BE2C (cell line): Measurements from ENCODE around the gene CHSY3.

Experiments used
- DNase-seq: peaks from one replicate; pipeline ENCODE4 v3.0.0-alpha.2; 2020
- H3K27me3 ChIP-seq: fragments of 250-450 bp; sonication (Bioruptor Pico); 2 replicates; pipeline ENCODE4 v1.5.1; 2020; ENCODE audit warnings: mild to moderate bottlenecking
- H3K36me3 ChIP-seq: fragments of 250-450 bp; sonication (Bioruptor Pico); 2 replicates; pipeline ENCODE4 v1.5.1; 2020; ENCODE audit warnings: mild to moderate bottlenecking
- H3K4me1 ChIP-seq: fragments of 250-450 bp; sonication (Bioruptor Pico); 2 replicates; pipeline ENCODE4 v1.5.1; 2020
- H3K4me3 ChIP-seq: 2 replicates; pipeline ENCODE4 v1.5.1; 2011; ENCODE audit warnings: low read depth, low read length
- H3K9me3 ChIP-seq: fragments of 250-450 bp; sonication (Bioruptor Pico); 2 replicates; pipeline ENCODE4 v1.5.1; 2020
- CTCF ChIP-seq: IDR thresholded peaks from 2 replicates; pipeline ENCODE4 v1.5.1; 2012; ENCODE audit warnings: mild to moderate bottlenecking, low read depth, low read length

Gene CHSY3

GRCh38 chr5:130032807-130033206, 128.5 kb downstream of the CHSY3 start:
- no peaks in the 10 kb centered on the region for H3K4me1 ChIP-seq
- H3K4me3 ChIP-seq: no peak overlapping the region
- no peaks in the 10 kb centered on the region for H3K9me3 ChIP-seq
- H3K27me3 ChIP-seq: no peaks in the 10 kb centered on the region
- TF ChIP-seq CTCF: no peak
- DNase-seq: no peak
- no peaks in the 10 kb centered on the region for H3K36me3 ChIP-seq

- DNase-seq: no peak
These were observed 130.4 kb downstream of the CHSY3 start for GRCh38 chr5:130034566-130035210.

GRCh38 chr5:130035388-130035787, 131.1 kb downstream of the CHSY3 start:
- DNase-seq: no peak
- H3K27me3 ChIP-seq: no peaks in the 10 kb centered on the region
- TF ChIP-seq CTCF: no peak
- H3K4me3 ChIP-seq: no peak overlapping the region
- no peaks in the 10 kb centered on the region for H3K9me3 ChIP-seq
- no peaks in the 10 kb centered on the region for H3K4me1 ChIP-seq
- no peaks in the 10 kb centered on the region for H3K36me3 ChIP-seq

More at GRCh38 chr5:130034566-130035210, 130.4 kb downstream of the CHSY3 start:
- Histone ChIP-seq H3K36me3 (no peaks in the 10 kb centered on the region), H3K27me3 (no peaks in the 10 kb centered on the region), H3K9me3 (no peaks in the 10 kb centered on the region), H3K4me3 (no peak overlapping the region), H3K4me1 (no peaks in the 10 kb centered on the region)
- TF ChIP-seq CTCF: no peak

GRCh38 chr5:130037905-130038304, 133.6 kb downstream of the CHSY3 start:
- DNase-seq: no peak
- TF ChIP-seq CTCF: no peak
- Histone ChIP-seq H3K27me3 (no peaks in the 10 kb centered on the region), H3K4me3 (no peak overlapping the region), H3K36me3 (no peaks in the 10 kb centered on the region), H3K9me3 (no peaks in the 10 kb centered on the region), H3K4me1 (no peaks in the 10 kb centered on the region)

GRCh38 chr5:130043834-130044233, 139.6 kb downstream of the CHSY3 start:
- DNase-seq: no peak
- Histone ChIP-seq H3K4me1 (no peaks in the 10 kb centered on the region), H3K4me3 (no peak overlapping the region), H3K27me3 (no peaks in the 10 kb centered on the region), H3K36me3 (no peaks in the 10 kb centered on the region), H3K9me3 (no peaks in the 10 kb centered on the region)
- no peak for TF ChIP-seq CTCF

GRCh38 chr5:130045334-130045733, 141.1 kb downstream of the CHSY3 start:
- TF ChIP-seq CTCF: no peak
- no peaks in the 10 kb centered on the region for H3K36me3 ChIP-seq
- DNase-seq: no peak
- H3K27me3 ChIP-seq: no peaks in the 10 kb centered on the region
- H3K9me3 ChIP-seq: no peaks in the 10 kb centered on the region
- H3K4me3 ChIP-seq: no peak overlapping the region
- H3K4me1 ChIP-seq: no peaks in the 10 kb centered on the region
